Spinal cord (tissue), 10 donors: ENCODE results near the gene DCLK2. TPM values are rescaled to one million over a fixed set of nuclear protein-coding genes. Genes with fewer than 3 reads are reported as not detected.

ENCODE experiments used
- DNase-seq, 6 donors: peaks; one replicate each; pipeline versions ENCODE4 v3.0.0 to v3.0.0-alpha.2; 2013 to 2015; ENCODE audit warnings: low spot score in 6 of 6, low read depth in 4 of 6
- H3K27ac ChIP-seq: one replicate; pipeline ENCODE4 v1.5.1; 2013; ENCODE audit warnings: low read depth, low read length, control low read depth
- H3K27me3 ChIP-seq: one replicate; pipeline ENCODE4 v1.6.1; 2013; ENCODE audit warnings: low read length; ENCODE audit not compliant: control insufficient read depth, insufficient read depth
- H3K36me3 ChIP-seq: one replicate; pipeline ENCODE4 v1.6.1; 2013; ENCODE audit warnings: low read length; ENCODE audit not compliant: control insufficient read depth, insufficient read depth
- H3K4me1 ChIP-seq: one replicate; pipeline ENCODE4 v1.6.1; 2013; ENCODE audit warnings: low read length; ENCODE audit not compliant: control insufficient read depth, insufficient read depth
- H3K4me3 ChIP-seq: one replicate; pipeline ENCODE4 v1.5.1; 2013; ENCODE audit warnings: low read depth, low read length, control low read depth
- H3K9me3 ChIP-seq: one replicate; pipeline ENCODE4 v1.6.1; 2013; ENCODE audit warnings: low read length; ENCODE audit not compliant: control insufficient read depth, insufficient read depth
- WGBS: methylation state at CpG from one replicate; pipeline ENCODE4 v1.1.5; 2013; ENCODE audit warnings: missing lambda C conversion rate; ENCODE audit not compliant: insufficient coverage; 5-methylcytosine and 5-hydroxymethylcytosine counted together
- polyA plus RNA-seq, 2 donors: library from polyadenylated mRNA; unstranded; fragments of 120-200 nt; gene quantifications; one replicate each; pipeline ENCODE4 v1.2.1, GENCODE V29; 2013; ENCODE audit not compliant: insufficient read length in 2 of 2
- total RNA-seq, 2 donors: library from RNA; depleted of rRNA in 1 of 2; stranded (reverse); fragments of 120-200 nt in 1 of 2; fragments of >200 nt in 1 of 2; gene quantifications; one replicate each; pipeline versions ENCODE4 v1.2.3 to v1.2.4, GENCODE V29; 2013 to 2014
- donor health status: healthy.

The DCLK2 gene
- total and polyA plus RNA-seq, 4 donors: 79.1 to 234 (median 156) TPM

- Histone ChIP-seq H3K36me3 (peaks cover 71% of the 10 kb centered on the region), H3K4me1 (peaks cover 29% of the 10 kb centered on the region), H3K4me3 (no peak overlapping the region), H3K27me3 (no peaks in the 10 kb centered on the region), H3K9me3 (no peaks in the 10 kb centered on the region), H3K27ac (no peak overlapping the region)
- WGBS: 70% methylated on average over 7 of the region's 16 CpGs
- no peak for DNase-seq
These were observed 177.5 kb downstream of the DCLK2 start for GRCh38 chr4:150255610-150256224.

GRCh38 chr4:150256225-150256620, 178.0 kb downstream of the DCLK2 start:
- Histone ChIP-seq H3K4me3 (no peak overlapping the region), H3K36me3 (peaks cover 74% of the 10 kb centered on the region), H3K27ac (no peak overlapping the region), H3K4me1 (peaks cover 29% of the 10 kb centered on the region), H3K9me3 (no peaks in the 10 kb centered on the region), H3K27me3 (no peaks in the 10 kb centered on the region)
- DNase-seq: no peak
- 84% methylated on average over 23 of the region's 23 CpGs for WGBS

- DNase-seq: peak in 1 of 6 donors; percentile 44
- WGBS: 44% methylated on average over 21 of the region's 25 CpGs
- H3K27ac ChIP-seq: no peak overlapping the region
- H3K27me3 ChIP-seq: no peaks in the 10 kb centered on the region
- H3K9me3 ChIP-seq: no peaks in the 10 kb centered on the region
- H3K4me3 ChIP-seq: no peak overlapping the region
- H3K36me3 ChIP-seq: peaks cover 72% of the 10 kb centered on the region
- H3K4me1 ChIP-seq: peaks cover 23% of the 10 kb centered on the region
These were observed 178.8 kb downstream of the DCLK2 start for GRCh38 chr4:150256841-150257730.

- Histone ChIP-seq H3K9me3 (no peaks in the 10 kb centered on the region), H3K4me1 (peaks cover 20% of the 10 kb centered on the region), H3K27ac (no peak overlapping the region), H3K36me3 (peaks cover 62% of the 10 kb centered on the region), H3K27me3 (no peaks in the 10 kb centered on the region), H3K4me3 (no peak overlapping the region)
- WGBS: 87% methylated on average over 3 of the region's 6 CpGs
- DNase-seq: no peak
These were observed 180.3 kb downstream of the DCLK2 start for GRCh38 chr4:150258569-150258968.

- H3K9me3 ChIP-seq: no peaks in the 10 kb centered on the region
- peaks cover 48% of the 10 kb centered on the region for H3K36me3 ChIP-seq
- peak in 1 of 6 donors; percentile 35 for DNase-seq
- no peak overlapping the region for H3K27ac ChIP-seq
- H3K27me3 ChIP-seq: no peaks in the 10 kb centered on the region
- H3K4me3 ChIP-seq: no peak overlapping the region
- 68% methylated on average over 7 of the region's 8 CpGs for WGBS
- peaks cover 16% of the 10 kb centered on the region for H3K4me1 ChIP-seq
These were observed 181.8 kb downstream of the DCLK2 start for GRCh38 chr4:150259861-150260567.

GRCh38 chr4:150261571-150261970, 183.3 kb downstream of the DCLK2 start:
- Histone ChIP-seq H3K27me3 (no peaks in the 10 kb centered on the region), H3K9me3 (no peaks in the 10 kb centered on the region), H3K4me1 (peaks cover 6% of the 10 kb centered on the region), H3K27ac (no peak overlapping the region), H3K4me3 (no peak overlapping the region), H3K36me3 (peaks cover 35% of the 10 kb centered on the region)
- DNase-seq: no peak
- 83% methylated on average over 1 of the region's 2 CpGs for WGBS

- Histone ChIP-seq H3K27me3 (no peaks in the 10 kb centered on the region), H3K4me1 (no peaks in the 10 kb centered on the region), H3K27ac (no peak overlapping the region), H3K36me3 (peaks cover 24% of the 10 kb centered on the region), H3K4me3 (no peak overlapping the region), H3K9me3 (no peaks in the 10 kb centered on the region)
- no peak for DNase-seq
- 84% methylated on average over 6 of the region's 6 CpGs for WGBS
These were observed 184.4 kb downstream of the DCLK2 start for GRCh38 chr4:150262611-150263010.

- H3K27ac ChIP-seq: no peak overlapping the region
- H3K4me1 ChIP-seq: no peaks in the 10 kb centered on the region
- no peak overlapping the region for H3K4me3 ChIP-seq
- no peaks in the 10 kb centered on the region for H3K27me3 ChIP-seq
- no peaks in the 10 kb centered on the region for H3K9me3 ChIP-seq
- H3K36me3 ChIP-seq: peaks cover 16% of the 10 kb centered on the region
- WGBS: 72% methylated on average over 3 of the region's 6 CpGs
- DNase-seq: no peak
These were observed 186.4 kb downstream of the DCLK2 start for GRCh38 chr4:150264595-150265161.

- Histone ChIP-seq H3K9me3 (no peaks in the 10 kb centered on the region), H3K36me3 (peaks cover 7% of the 10 kb centered on the region), H3K4me1 (no peaks in the 10 kb centered on the region), H3K27ac (no peak overlapping the region), H3K27me3 (no peaks in the 10 kb centered on the region), H3K4me3 (no peak overlapping the region)
- no CpG with 5 or more reads among the region's 1 CpG for WGBS
- DNase-seq: no peak
These were observed 187.6 kb downstream of the DCLK2 start for GRCh38 chr4:150265806-150266205.
